KBM-7 (cell line): Measurements from ENCODE around the gene USP49.
"Not testable (repeated sequence)": the region's sequence is repeated elsewhere in the genome, so short reads cannot be mapped to it uniquely, and the experiment has no call there.

Experiments
- DNase-seq: peaks from one replicate; pipeline ENCODE4 v3.0.0-alpha.2; 2015
- in situ Hi-C: fragments of 300-500 bp; cut with MboI; formaldehyde crosslinking; loops from 2 replicates; pipeline ENCODE4 v1.14.3; 2020; ENCODE audit warnings: low sequenced_read_pairs, low pct_unique_long_range_greater_than_20kb, mixed read lengths

Gene USP49

DNA sequence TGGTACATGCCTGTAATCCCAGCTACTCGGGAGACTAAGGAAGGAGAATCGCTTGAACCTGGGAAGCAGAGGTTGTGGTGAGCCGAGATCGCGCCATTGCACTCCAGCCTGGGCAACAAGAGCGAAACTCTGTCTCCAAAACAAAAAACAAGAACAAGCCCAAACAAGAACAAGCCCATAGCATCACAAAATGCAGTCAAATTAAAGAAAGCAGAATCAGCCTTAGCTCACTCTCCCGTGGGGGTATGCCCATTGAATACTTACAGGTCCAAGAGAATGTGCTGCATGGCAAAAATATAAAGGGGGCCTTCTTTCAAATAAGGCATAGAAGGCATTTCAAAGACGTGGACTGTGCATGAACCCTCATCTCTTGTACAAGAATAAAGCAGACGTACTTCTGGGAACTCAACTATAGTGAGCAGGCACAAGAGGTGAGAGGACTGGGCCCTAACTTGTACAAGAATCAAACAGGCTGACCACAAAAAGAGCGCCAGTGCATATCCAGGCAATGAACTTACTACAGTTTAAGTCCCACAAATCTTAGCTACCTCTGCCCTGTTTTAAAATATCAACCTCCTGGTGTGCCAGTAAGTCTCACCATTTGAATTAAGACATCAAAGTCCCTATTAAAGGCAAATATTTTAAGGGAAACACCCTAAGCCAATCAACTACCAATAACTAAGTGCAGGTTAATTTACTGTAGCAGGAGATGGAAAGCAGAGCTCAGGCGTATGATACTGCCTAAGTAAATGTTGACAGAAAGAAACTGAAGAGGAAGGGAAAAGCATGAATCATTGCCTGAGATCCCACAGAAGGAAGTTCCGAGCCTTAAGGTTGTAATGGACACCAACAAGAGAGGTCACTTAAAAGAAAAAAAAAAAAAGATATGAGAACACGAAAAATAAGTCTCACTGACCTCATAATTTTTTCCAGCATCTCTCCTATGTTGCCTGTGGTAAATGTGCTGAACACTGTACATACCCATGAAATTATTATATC lies 70.3 kb downstream of the USP49 start:
- DNase-seq: no peak
- in situ Hi-C loops: no loop called here

DNA sequence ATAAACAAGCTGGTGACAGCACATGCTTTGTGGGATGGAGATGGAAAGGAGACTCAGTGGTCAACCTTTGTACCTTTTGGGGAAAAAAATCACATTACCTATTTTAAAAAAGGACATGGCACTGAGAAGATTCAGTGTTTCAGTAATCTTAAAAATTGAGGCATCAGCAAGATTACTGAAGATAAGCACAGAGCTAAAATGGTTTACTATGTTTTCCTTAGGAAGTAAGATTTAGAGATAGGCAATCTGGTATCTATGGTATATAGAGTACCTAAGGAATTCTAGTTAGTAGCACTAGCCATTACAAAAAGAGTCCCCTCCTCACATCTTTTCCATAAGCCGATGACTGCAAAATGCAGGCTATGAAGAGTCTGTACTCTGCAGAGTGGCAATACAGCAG lies 72.0 kb downstream of the USP49 start:
- in situ Hi-C loops: no loop called here
- no peak for DNase-seq

- in situ Hi-C loops: no loop called here
- DNase-seq: no peak
Measured at GRCh38 chr6:41822021-41822420, 73.2 kb downstream of the USP49 start.

GRCh38 chr6:41821266-41821665 lies 73.9 kb downstream of the USP49 start:
- peak; percentile 18 for DNase-seq
- in situ Hi-C loops: no loop called here

DNA sequence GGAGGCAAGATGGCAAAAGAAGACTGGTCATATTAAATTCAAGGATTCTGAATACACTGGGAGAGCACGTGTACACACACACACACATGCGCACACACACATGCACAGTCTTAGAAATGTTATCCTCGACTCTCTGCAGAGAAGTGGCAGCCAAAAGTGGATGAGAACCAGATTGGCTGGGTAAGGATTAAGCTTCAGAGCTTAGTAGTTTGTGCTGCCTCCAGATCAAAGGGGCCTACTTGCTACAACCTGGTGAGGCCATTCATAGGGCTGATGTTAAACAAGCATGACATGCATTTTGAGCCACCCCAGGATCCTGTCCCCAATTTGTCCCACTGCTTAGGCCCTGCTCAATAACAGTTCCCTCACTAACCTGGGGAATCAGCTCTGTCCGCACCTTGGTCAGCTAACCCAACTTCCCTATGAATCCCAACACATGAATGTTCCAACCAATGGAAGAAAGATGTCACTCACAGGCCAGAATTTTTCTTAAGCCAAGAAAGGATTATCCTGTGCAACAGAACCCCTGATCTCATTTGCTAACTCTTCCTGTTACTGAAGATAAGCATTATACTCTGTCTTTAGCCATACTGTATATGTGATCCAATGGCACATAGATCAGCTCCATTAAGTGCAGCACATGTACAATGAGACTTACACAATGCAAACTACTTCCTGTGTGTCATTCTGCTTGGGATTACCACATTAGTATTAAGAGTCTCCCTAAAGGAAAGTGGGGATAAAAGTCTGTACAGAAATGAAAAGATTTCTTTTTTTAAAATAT lies 76.7 kb downstream of the USP49 start:
- in situ Hi-C loops: no loop called here
- no peak for DNase-seq

DNA sequence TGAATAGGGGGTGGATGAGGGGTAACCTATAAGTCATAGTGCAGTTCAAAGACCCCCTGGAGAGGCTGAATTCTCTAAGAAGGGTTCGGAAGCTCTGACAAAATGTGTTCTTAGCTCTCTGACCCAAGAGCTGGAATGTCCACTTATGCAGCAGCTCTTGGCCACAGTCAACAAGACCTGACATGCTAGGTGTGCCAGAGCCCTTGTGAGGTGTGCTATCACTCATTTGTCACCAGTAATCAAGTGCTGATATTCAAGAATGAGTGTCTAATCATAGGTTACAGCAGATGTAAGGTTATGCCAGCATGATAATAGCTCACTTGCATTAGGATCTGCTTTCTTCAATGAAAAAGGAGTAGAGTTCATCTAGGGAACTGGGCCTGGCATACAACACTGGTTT lies 79.6 kb downstream of the USP49 start:
- in situ Hi-C loops: no loop called here
- no peak for DNase-seq

DNA sequence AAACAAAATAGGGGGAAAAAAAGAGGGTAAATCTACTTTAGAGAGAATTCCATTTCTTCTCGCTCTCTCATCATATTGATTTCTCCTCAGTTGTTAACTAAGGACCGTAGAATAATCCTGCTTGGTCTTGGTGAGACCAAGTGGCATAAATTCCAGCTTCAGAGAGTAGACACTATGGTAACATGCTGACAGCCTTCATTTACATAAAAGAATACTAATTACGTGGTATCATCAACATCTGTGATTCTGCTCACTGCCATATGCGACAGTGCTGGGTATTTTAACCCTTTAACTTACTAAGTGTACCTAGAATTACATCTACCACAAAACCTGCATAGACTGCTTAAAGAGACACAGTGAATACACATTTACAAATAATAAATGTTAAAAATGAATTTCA lies 80.5 kb downstream of the USP49 start:
- in situ Hi-C loops: no loop called here
- no peak for DNase-seq

GRCh38 chr6:41813956-41814355 lies 81.2 kb downstream of the USP49 start:
- in situ Hi-C loops: no loop called here
- DNase-seq: no peak

DNA sequence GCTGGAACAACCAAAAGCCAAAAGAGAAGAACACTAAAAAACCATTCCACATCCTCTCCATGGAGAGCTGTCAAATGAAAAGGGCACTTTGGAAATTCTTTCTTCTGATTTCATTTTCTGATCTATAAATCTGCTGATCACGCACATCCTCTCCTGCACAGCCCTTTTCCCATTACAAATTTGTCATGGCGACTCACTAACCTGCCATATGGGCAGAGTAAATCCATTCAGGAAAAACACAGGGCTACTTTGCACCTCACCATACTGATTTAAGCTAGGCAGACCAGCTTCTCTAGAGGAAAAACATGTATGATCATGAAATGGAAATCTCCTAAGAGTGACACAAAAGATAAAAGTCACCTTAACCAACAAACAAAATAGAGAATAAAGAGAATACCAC lies 81.7 kb downstream of the USP49 start:
- no peak for DNase-seq
- in situ Hi-C loops: no loop called here

DNA sequence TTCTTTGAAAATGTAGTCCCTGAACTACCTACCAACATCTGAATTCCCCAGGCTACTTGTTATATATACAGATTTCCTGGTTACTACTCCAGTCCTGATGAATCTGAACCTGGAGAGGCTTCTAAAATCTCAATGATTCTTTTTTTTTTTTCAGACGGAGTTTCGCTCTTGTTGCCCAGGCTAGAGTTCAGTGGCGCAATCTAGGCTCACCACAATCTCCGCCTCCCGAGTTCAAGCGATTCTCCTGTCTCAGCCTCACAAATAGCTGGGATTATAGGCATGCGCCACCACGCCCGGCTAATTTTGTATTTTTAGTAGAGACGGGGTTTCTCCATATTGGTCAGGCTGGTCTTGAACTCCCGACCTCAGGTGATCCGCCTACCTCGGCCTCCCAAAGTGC lies 83.2 kb downstream of the USP49 start:
- DNase-seq, in situ Hi-C loops: not testable (repeated sequence)

DNA sequence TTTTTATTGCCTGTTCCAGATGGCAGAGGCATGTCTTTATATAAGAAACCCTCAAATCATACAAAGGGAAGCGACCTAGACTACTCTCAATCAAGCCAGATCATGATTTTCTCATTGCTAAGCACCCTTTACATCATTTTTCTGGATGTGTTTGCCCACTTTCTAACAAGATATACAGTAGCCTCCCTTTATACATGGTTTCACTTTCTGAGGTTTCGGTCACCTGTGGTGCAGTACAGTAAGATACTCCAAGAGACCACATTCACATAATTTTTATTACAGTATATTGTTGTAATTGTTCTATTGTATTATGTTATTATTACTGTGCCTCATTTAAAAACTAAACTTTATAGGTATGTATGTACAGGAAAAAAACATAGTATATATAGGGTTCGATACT lies 84.1 kb downstream of the USP49 start:
- in situ Hi-C loops: no loop called here
- no peak for DNase-seq

- in situ Hi-C loops: no loop called here
- DNase-seq: no peak
Measured at GRCh38 chr6:41805830-41806774, 89.1 kb downstream of the USP49 start.

GRCh38 chr6:41801380-41801779 lies 93.8 kb downstream of the USP49 start:
- DNase-seq: peak; percentile 38
- in situ Hi-C loops: no loop called here

DNA sequence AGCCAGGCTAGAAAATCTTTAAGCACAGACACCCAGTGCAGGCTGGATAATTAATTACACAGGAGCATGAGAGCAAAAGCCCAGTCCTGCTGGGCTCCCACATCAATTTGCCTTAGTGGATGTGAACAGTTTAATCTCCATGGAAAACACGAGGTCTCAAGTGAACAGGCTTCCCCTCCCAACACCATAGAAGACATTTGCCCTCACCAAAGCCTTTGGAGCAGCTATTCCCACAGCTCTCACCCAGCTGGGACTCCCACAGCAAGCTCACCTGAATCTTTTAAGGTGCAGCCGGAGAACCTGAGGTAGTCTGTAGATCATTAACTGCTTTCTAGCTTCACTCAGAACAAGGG lies 95.6 kb downstream of the USP49 start:
- no peak for DNase-seq
- in situ Hi-C loops: no loop called here

GRCh38 chr6:41798901-41799558 lies 96.1 kb downstream of the USP49 start:
- in situ Hi-C loops: no loop called here
- no peak for DNase-seq

GRCh38 chr6:41796474-41796873 lies 98.7 kb downstream of the USP49 start:
- in situ Hi-C loops: no loop called here
- DNase-seq: no peak

GRCh38 chr6:41791984-41792383 lies 103.2 kb downstream of the USP49 start:
- no peak for DNase-seq
- in situ Hi-C loops: no loop called here

GRCh38 chr6:41791305-41791704 lies 103.9 kb downstream of the USP49 start:
- DNase-seq: no peak
- in situ Hi-C loops: no loop called here

GRCh38 chr6:41790045-41790444 lies 105.1 kb downstream of the USP49 start:
- in situ Hi-C loops: no loop called here

More at GRCh38 chr6:41790045-41790444, 105.1 kb downstream of the USP49 start:
- no peak for DNase-seq
